ENCODE data around the gene ELOVL3.

Gene ELOVL3

GRCh38 chr10:102255404-102255803, 29.3 kb downstream of the ELOVL3 start:
- no peak for DNase-seq

GRCh38 chr10:102261196-102261595, 35.1 kb downstream of the ELOVL3 start:
- DNase-seq: no peak

GRCh38 chr10:102261842-102262241, 35.7 kb downstream of the ELOVL3 start:
- DNase-seq: no peak

- no peak for DNase-seq
Observed at GRCh38 chr10:102262744-102263370, 36.8 kb downstream of the ELOVL3 start.

- DNase-seq: no peak
Observed at GRCh38 chr10:102264371-102264770, 38.3 kb downstream of the ELOVL3 start.

- DNase-seq: no peak
Observed at GRCh38 chr10:102266670-102267069, 40.6 kb downstream of the ELOVL3 start.

- no peak for DNase-seq
Observed at GRCh38 chr10:102267748-102268147, 41.6 kb downstream of the ELOVL3 start.

GRCh38 chr10:102268375-102268888, 42.3 kb downstream of the ELOVL3 start:
- no peak for DNase-seq

- no peak for DNase-seq
Observed at GRCh38 chr10:102269017-102269416, 42.9 kb downstream of the ELOVL3 start.

GRCh38 chr10:102274062-102274461, 48.0 kb downstream of the ELOVL3 start:
- DNase-seq: no peak

- no peak for DNase-seq
Observed at GRCh38 chr10:102275343-102275742, 49.2 kb downstream of the ELOVL3 start.

GRCh38 chr10:102279104-102279503, 53.0 kb downstream of the ELOVL3 start:
- DNase-seq: no peak
